GM04503 (cell line): Measurements from ENCODE around the gene ITGA11.
"Not testable (repeated sequence)": the region's sequence is repeated elsewhere in the genome, so short reads cannot be mapped to it uniquely, and the experiment has no call there.

Experiments
- DNase-seq: peaks from one replicate; pipeline ENCODE4 v3.0.0-alpha.2; 2012; ENCODE audit warnings: low read depth

Gene ITGA11

GRCh38 chr15:68425428-68426060 lies 6.4 kb downstream of the ITGA11 start:
- peak; percentile 77 for DNase-seq

- no peak for DNase-seq
Observed at GRCh38 chr15:68424754-68425390, 7.1 kb downstream of the ITGA11 start.

- DNase-seq = no peak
Observed at GRCh38 chr15:68423359-68424296, 8.3 kb downstream of the ITGA11 start.

DNA sequence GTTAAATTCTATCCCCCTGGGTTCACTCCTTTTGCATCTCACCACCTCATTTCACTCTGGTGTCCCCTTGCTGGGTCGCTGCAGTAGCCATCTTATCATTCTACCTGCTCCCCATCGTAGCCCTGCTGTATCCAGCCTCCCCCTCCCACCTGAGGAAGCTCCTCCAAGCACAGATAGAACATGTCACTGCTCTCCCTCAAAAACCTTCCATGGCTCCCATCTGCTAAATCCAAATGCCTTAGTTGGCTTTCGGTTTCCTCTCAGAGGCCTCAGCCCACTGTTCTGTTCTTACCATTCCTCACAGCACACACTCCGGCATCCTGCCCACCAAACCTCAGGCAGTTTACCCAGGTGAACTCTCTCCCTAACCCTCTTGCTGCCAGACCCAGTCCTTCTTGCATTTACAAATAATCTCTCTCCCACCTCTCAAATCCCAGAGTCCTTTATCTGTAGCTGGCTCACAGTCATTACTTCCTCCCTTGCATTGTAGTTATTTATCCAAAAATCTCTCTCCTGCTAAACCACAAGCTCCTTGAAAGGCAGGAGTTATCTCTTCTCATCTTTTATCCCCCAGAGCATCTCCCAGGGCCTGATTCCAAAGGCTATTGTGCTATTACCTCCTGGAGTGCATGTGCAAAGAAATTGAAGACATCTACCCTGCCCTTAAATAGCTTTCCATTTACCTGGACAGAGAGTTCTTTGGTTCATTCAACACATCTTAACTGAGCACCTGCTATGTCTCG lies 9.4 kb downstream of the ITGA11 start:
- DNase-seq = not testable (repeated sequence)

DNA sequence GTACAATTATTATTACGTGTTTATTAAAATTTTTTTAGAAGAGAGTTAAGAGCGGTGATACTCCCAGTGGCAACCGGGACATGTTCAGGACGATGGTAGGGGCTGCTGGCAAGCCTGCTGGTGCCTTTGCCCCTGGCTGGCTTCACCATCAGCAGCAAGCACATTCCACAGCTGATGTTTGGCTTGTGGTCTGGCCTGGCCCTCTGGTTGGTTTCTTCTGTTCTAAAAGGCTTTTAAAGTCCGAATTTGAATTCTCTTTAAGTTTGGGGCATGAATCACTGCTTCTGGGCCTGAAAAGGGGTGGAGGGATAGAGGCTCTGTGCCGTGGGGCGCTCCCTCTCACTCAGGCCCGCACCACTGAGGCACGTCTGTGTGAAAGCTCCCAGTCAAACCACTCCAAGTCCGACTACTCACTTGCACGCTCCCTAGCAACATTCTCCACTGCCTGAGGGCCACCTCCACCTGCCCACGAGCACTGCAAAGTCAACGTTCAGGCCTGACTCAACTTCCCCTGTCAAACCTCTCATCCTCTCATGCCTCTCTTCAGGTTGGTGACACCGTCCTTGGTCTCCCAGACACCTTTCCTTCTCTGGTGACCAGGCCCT lies 10.1 kb downstream of the ITGA11 start:
- DNase-seq = no peak

- DNase-seq = no peak
Observed at GRCh38 chr15:68421115-68421551, 10.8 kb downstream of the ITGA11 start.

DNA sequence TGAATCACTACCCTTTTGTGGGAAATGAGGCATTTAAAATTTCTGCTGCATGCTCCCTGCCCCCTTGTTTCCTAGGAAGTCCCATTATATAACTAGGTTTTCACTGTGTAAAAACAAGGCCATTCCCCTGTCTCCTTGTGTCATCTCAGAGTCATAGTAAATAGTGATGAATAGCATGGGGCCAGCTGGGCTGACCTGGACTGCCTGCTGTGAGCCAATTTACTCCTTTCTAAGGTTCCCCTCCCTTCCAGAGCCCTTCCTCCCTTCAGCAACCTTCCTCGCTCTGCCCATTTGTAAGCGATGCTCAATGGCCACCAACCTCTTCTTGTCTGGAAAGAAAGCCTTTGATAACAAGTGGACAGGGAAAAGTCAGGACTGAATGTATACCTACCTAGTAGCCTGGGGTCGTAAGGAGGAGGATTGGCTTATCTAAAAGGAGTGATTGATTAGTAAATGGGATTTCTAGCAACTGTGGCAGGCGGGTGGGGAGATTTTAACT lies 11.7 kb downstream of the ITGA11 start:
- DNase-seq = no peak

GRCh38 chr15:68419301-68420175 lies 12.4 kb downstream of the ITGA11 start:
- no peak for DNase-seq

DNA sequence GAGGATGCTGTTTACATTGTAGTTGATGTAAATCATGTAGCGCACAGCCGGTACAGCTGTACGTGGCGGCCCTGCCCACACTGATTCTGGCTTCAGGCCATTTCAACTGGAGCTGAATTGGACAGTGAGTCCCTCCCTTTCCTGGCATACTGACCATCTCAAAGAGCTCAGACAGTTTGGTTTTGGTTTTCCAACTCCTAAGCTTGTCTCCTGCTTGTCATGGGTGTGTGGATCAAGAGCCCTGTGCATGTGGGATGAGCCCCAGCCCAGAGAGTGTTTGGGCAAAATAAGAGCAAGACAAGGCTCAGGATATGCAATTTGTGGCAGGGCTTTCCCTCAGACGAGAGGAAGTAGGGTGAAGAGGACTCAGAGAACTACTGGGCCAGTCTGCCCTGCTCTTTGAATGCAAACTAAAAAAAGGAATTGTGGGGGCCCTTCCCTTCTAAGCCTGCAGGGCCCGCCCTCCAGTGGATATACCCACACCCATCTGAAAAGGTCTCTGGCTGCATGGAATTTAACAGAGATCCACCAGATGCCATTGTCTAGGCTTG lies 13.3 kb downstream of the ITGA11 start:
- DNase-seq = no peak

- no peak for DNase-seq
Observed at GRCh38 chr15:68417897-68418296, 14.1 kb downstream of the ITGA11 start.

DNA sequence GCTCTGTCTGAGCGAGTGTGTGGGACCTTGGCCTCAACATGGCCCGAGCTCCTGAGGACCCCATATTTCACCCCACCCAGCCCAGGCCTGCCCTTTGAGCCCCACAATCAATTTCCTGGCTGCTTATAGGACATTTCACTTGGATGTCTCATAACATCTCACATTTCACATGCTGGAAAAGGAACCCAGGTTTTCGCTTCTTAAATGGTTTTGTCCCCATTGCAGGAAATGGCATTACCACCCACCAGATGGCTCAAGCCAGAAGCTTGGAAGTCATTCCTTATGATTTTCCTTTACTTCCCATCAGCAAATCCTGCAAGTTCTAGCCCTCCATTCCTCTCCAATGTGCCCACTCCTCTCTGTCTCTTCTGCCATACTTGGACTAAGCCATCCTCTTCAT lies 14.9 kb downstream of the ITGA11 start:
- no peak for DNase-seq

GRCh38 chr15:68416158-68416535 lies 15.8 kb downstream of the ITGA11 start:
- DNase-seq = no peak

DNA sequence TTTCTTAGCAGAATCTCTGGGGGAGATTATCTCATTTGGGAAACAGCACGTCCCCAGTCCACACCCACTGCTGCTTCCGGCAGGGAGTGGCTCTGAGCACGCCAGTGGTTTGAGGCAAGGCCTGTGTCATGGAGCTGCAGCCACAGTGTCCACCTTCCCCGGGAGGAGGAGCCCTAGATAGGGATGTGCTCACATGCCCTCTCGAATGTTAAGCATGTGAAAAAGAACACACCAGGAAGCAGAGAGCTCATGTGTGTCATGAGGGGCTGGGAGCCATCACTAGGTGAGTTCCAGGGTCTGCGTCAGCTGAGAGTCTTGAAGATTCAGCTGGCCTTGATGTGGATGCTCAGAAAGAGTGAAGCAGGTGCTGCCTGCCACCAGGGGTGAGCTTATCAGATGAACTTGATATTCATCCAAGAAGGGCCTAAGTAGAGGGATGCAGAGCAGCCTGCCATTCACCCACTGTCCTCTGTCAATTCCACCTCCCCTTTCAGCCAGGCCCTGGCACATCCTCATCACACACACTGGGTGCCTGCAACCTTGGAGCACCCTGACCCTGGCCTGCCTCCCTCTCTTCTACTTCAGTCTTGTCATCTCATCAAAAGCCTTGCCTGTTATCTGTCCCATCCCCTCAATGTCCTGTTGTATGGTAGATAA lies 16.3 kb downstream of the ITGA11 start:
- no peak for DNase-seq

DNA sequence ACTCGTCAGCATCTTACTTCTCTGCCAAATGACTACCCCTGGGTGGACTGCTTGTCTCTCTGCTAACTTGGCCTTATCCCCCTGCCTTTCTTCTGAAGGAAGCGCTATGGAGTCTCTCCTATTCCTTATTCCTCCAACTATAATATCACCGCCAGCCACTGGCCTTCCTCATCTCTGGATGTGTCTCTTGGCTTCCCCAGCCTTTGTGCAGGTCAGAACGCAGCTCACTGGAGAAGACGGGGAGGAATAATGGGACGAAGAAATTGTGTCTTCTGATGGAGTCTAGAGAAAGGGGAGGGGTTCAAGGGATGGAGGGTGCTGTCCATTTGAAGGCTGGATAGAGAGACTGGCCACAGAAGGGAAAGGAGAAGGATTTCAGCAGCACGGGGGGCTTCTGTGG lies 16.9 kb downstream of the ITGA11 start:
- no peak for DNase-seq

- DNase-seq = no peak
Observed at GRCh38 chr15:68414591-68414990, 17.4 kb downstream of the ITGA11 start.

DNA sequence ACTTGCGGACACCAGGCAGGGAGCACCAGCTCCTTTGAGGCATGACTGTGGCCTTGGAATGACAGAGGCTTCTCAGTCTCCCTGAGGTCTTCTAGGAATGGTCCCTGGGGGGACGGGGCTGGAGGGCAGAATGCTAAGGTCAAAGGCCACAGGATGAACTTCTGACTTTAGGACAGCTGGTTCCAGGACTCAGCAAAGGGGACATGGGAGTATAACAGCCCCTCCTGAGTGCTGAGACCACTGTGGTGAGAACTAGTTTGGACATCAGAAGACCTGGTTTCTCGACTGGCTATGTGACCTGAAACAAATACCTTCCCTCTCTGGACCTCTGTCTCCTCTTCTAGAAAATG lies 17.8 kb downstream of the ITGA11 start:
- no peak for DNase-seq

GRCh38 chr15:68413363-68414205 lies 18.4 kb downstream of the ITGA11 start:
- DNase-seq = no peak

GRCh38 chr15:68412218-68412617 lies 19.7 kb downstream of the ITGA11 start:
- DNase-seq = no peak

DNA sequence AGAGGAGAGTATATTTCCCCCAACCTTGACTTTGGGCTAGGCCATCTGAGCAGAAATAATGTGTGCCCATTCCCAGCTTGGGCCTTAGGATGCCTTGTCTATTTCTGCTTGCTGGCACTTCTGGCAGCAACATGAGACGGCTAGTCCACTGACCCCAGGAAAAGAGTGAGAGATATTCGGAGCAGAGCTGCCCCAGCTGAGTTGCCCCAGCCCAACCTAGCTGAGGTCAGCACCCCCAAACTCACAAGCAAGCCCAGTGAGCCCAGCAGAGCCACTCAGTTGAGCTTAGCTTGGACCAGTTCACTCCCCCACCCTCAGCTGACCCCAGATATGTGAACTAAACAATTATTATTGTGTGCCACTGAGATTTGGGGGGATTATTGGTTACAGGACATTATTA lies 20.2 kb downstream of the ITGA11 start:
- DNase-seq = no peak
